Ovary (tissue), 9 donors: ENCODE results near the gene ARAP1. TPM values are rescaled to one million over a fixed set of nuclear protein-coding genes. Genes with fewer than 3 reads are reported as not detected.
A peak's percentile ranks its signal among the peaks of the same experiment; 100 is the strongest.

ENCODE experiments used
- DNase-seq, 5 donors: peaks; one replicate each; pipeline ENCODE4 v3.0.0-alpha.2; 2019 to 2020
- H3K27ac ChIP-seq, 2 donors: fragments of 200-600 bp; one replicate each; pipeline versions ENCODE4 v1.5.1 to v1.8.0; 2019 to 2022
- H3K27me3 ChIP-seq: fragments of 200-600 bp; one replicate; pipeline ENCODE4 v1.8.0; 2022
- H3K36me3 ChIP-seq: fragments of 200-600 bp; sonication (generic); one replicate; pipeline ENCODE4 v1.5.1; 2019
- H3K4me1 ChIP-seq: one replicate; pipeline ENCODE4 v1.8.1; 2013; ENCODE audit warnings: mild to moderate bottlenecking, moderate library complexity; ENCODE audit not compliant: insufficient read depth
- H3K4me3 ChIP-seq: fragments of 200-600 bp; sonication (generic); one replicate; pipeline ENCODE4 v1.5.1; 2017
- H3K9me3 ChIP-seq, 2 donors: fragments of 200-600 bp in 1 of 2; sonication (generic) in 1 of 2; one replicate each; pipeline versions ENCODE4 v1.5.1 to v1.8.1; 2013 to 2019; ENCODE audit warnings: mild to moderate bottlenecking in 1 of 2, moderate library complexity in 1 of 2
- CTCF ChIP-seq, 3 donors: fragments of 450-650 bp in 2 of 3; fragments of 200-600 bp in 1 of 3; IDR thresholded peaks; one replicate each; pipeline versions ENCODE4 v1.5.1 to v1.8.0; 2016 to 2022; ENCODE audit warnings: antibody characterized with exemption in 3 of 3, mild to moderate bottlenecking in 1 of 3
- EP300 ChIP-seq: sonication (generic); formaldehyde crosslinking; IDR thresholded peaks from one replicate; pipeline ENCODE4 v1.6.1; 2017; ENCODE audit warnings: antibody characterized with exemption
- POLR2A ChIP-seq: fragments of 450-650 bp; IDR thresholded peaks from one replicate; pipeline ENCODE4 v1.6.1; 2017; ENCODE audit warnings: antibody characterized with exemption, mild to moderate bottlenecking, moderate library complexity
- WGBS, 3 donors: extraction: QIAGEN DNeasy Blood & Tissue Kit in 1 of 3; methylation state at CpG; one replicate each; pipeline versions ENCODE4 v1.1.5 to v1.1.7; 2013 to 2017; 5-methylcytosine and 5-hydroxymethylcytosine counted together
- intact Hi-C, 4 donors: fragments of 100-400 bp; cut with DNase I; formaldehyde crosslinking; loops; one replicate each; pipeline versions ENCODE4 v1.11.0 to v1.15.1; 2022 to 2023
- polyA plus RNA-seq, 2 donors: library from polyadenylated mRNA; stranded (reverse); fragments of 200-250 nt in 1 of 2; fragments of 350-450 nt in 1 of 2; fragmentation: Illumina TruSeq in 1 of 2; extraction: RNeasy Lipid Tissue Mini Kit (QIAGEN cat#74804) in 1 of 2; gene quantifications; one replicate each; pipeline ENCODE4 v1.2.3, GENCODE V29; 2013 to 2014
- total RNA-seq, 7 donors: library from RNA; depleted of rRNA in 2 of 7; stranded (reverse); fragments of >200 nt in 2 of 7; fragmentation: NEBNext Ultra II Directional in 3 of 7; extraction: Animal tissue kit (Norgen Biotek cat#: 25700) in 3 of 7; gene quantifications; one replicate each; pipeline versions ENCODE4 v1.1.0 to v1.2.4, GENCODE V29; 2016 to 2023
- donor health status: DM: no; HTN: no; CAD: no; lungs with moderate emphysema.
- donor health status: DM: no; HTN: no; CAD: no.
- donor health status: Bipolar disorder and iron deficiency.
- donor health status: DM: yes; HTN: yes; CAD: no.
- donor health status: DM: no; HTN: no; CAD: no.
- donor health status: DM: yes; HTN: yes; CAD: no.

The ARAP1 gene
- total and polyA plus RNA-seq, 9 donors = 39.0 to 162 (median 79.0) TPM

DNA sequence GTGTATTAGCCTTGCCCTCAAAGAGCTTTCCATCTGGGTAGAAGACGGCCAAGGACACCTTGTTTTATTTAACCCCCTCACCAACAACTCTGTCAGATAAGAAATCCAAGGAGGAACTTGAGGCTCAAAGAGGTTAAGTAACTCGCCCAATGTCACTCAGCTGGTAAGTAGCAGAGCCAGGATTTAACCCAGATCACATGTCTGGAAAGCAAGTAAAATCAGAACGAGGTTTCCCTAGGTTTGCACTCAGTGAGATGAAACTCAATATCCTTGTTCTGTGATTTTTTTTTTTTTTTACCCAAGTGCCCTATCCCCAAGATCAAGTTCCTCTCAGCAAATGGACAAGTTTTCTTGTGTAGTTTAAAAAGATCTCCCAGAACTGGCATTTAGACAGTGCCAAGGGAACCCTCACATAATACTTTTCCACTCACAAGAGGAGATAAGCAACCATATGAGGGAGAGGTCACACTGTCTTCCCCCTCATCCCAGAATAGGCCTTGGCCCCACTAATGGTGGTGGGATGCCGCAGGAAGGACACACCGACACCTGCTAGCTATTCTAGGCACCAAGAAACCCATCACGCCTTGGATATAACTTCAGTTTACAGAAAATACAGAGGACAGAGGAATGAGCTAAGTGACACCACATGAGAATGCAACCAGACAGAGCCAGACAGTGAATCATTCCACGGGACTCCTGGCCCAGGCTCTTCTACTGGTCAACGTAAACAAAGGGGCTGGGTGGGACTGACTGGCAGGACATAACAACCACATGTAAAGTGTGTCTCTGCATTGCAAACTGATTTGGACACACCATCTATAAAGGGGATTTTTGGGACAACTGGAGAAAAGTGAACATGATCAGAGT is 8.6 kb upstream of the ARAP1 start:
- no peak for TF ChIP-seq EP300
- no peak for TF ChIP-seq CTCF (IDR thresholded peaks at IDR 0.05)
- DNase-seq = no peak
- intact Hi-C loops = no loop called here
- no peaks in the 10 kb centered on the region for H3K27me3 ChIP-seq
- H3K4me3 ChIP-seq = no peak overlapping the region
- H3K9me3 ChIP-seq = no peaks in the 10 kb centered on the region
- peaks cover 5% of the 10 kb centered on the region for H3K4me1 ChIP-seq
- no peaks in the 10 kb centered on the region for H3K36me3 ChIP-seq
- no peak overlapping the region for H3K27ac ChIP-seq
- 80 to 83% (median 81%) methylated on average over 8 of the region's 8 CpGs for WGBS, 3 donors

DNA sequence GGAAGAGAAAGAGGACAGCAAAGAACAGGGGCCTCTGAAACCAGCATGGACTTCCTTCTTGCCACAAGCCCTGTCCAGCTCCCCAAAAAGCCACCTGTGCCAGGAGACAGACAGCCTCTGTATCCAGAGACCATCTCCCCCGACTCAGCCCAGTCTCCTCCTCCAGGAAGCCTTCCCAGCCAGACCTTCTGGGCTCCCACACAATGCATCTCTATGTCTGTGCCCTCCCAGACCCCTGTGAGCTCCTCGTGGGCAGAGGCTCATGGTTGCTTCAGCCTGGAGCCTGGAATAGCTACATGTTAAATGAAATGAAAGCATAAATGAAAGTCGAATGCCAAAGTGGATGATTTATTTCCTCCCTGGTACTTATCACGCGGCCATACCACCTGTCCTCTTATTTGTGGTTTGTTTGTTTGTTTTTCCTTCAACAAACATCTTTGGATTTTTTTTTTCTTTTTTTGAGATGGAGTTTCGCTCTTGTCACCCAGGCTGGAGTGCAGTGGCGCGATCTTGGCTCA is 7.3 kb upstream of the ARAP1 start:
- Histone ChIP-seq H3K27me3 (no peaks in the 10 kb centered on the region), H3K4me3 (no peak overlapping the region), H3K27ac (no peak overlapping the region), H3K4me1 (peaks cover 5% of the 10 kb centered on the region), H3K9me3 (no peaks in the 10 kb centered on the region), H3K36me3 (no peaks in the 10 kb centered on the region)
- intact Hi-C loops = no loop called here
- TF ChIP-seq EP300 (no peak), POLR2A (no peak), CTCF (IDR thresholded peaks at IDR 0.05) (no peak)
- DNase-seq = no peak
- WGBS, 3 donors = 69 to 75% (median 72%) methylated on average over 8 of the region's 8 CpGs

DNA sequence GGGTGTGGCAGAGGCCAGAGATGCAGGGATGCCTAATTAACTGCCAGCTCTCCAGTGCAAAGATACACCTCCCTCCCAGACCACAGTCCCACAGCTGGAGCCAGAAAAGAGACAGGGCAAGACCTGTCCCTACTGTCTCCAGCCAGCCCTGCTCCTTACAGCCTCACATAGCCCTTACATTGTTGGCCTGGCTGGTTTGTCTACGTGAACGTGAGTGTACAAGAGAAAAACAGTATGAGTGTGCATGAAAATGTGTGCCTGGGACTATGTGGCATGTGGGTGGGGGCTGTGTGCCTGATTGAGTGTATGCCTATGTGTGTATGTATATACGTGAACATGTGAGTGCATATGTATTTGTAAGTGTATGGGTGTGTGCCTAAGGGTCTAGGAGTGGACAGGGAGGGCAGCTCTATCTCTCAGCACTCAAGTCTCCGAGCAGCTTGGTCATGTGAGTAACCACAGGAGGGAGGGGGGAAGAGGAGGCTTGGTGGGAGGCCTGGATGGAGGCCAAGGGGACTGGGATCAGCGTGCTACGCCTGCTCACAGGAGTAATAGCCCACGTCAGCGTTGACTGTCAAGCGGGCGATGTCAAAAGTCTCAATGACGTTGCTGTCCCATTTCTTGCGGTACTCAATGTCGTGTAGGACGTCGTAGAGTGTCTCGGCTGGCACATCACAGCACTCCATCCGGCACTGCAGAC is 6.6 kb upstream of the ARAP1 start:
- WGBS, 3 donors = 26 to 39% (median 36%) methylated on average over 17 of the region's 17 CpGs
- TF ChIP-seq EP300 = no peak
- no peak for TF ChIP-seq POLR2A
- no peak for TF ChIP-seq CTCF (IDR thresholded peaks at IDR 0.05)
- Histone ChIP-seq H3K27ac (peak overlapping the region in 1 of 2 donors; percentile 19), H3K9me3 (no peaks in the 10 kb centered on the region), H3K4me3 (no peak overlapping the region), H3K4me1 (peaks cover 5% of the 10 kb centered on the region), H3K27me3 (no peaks in the 10 kb centered on the region), H3K36me3 (no peaks in the 10 kb centered on the region)
- peak; percentile 75 to 88 (median 81) for DNase-seq
- intact Hi-C loops = no loop called here

- Histone ChIP-seq H3K36me3 (no peaks in the 10 kb centered on the region), H3K27me3 (no peaks in the 10 kb centered on the region), H3K9me3 (no peaks in the 10 kb centered on the region), H3K27ac (peak overlapping the region in 1 of 2 donors; percentile 19), H3K4me3 (no peak overlapping the region), H3K4me1 (peaks cover 5% of the 10 kb centered on the region)
- DNase-seq = no peak
- intact Hi-C loops = no loop called here
- TF ChIP-seq EP300 = no peak
- TF ChIP-seq CTCF (IDR thresholded peaks at IDR 0.05) = no peak
- no peak for TF ChIP-seq POLR2A
- WGBS, 3 donors = 87 to 93% (median 93%) methylated on average over 7 of the region's 7 CpGs
These were observed 6.1 kb upstream of the ARAP1 start for GRCh38 chr11:72758304-72758689.
